Superior temporal gyrus (tissue), 1 donor: ENCODE measurements around the gene FBLN1.
"Not testable (repeated sequence)": the region's sequence is repeated elsewhere in the genome, so short reads cannot be mapped to it uniquely, and the experiment has no call there.

Experiments
- DNase-seq: peaks from one replicate; pipeline ENCODE4 v3.0.0-alpha.2; 2016; ENCODE audit errors: extremely low spot score

FBLN1 gene, protein sequence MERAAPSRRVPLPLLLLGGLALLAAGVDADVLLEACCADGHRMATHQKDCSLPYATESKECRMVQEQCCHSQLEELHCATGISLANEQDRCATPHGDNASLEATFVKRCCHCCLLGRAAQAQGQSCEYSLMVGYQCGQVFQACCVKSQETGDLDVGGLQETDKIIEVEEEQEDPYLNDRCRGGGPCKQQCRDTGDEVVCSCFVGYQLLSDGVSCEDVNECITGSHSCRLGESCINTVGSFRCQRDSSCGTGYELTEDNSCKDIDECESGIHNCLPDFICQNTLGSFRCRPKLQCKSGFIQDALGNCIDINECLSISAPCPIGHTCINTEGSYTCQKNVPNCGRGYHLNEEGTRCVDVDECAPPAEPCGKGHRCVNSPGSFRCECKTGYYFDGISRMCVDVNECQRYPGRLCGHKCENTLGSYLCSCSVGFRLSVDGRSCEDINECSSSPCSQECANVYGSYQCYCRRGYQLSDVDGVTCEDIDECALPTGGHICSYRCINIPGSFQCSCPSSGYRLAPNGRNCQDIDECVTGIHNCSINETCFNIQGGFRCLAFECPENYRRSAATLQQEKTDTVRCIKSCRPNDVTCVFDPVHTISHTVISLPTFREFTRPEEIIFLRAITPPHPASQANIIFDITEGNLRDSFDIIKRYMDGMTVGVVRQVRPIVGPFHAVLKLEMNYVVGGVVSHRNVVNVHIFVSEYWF

DNA sequence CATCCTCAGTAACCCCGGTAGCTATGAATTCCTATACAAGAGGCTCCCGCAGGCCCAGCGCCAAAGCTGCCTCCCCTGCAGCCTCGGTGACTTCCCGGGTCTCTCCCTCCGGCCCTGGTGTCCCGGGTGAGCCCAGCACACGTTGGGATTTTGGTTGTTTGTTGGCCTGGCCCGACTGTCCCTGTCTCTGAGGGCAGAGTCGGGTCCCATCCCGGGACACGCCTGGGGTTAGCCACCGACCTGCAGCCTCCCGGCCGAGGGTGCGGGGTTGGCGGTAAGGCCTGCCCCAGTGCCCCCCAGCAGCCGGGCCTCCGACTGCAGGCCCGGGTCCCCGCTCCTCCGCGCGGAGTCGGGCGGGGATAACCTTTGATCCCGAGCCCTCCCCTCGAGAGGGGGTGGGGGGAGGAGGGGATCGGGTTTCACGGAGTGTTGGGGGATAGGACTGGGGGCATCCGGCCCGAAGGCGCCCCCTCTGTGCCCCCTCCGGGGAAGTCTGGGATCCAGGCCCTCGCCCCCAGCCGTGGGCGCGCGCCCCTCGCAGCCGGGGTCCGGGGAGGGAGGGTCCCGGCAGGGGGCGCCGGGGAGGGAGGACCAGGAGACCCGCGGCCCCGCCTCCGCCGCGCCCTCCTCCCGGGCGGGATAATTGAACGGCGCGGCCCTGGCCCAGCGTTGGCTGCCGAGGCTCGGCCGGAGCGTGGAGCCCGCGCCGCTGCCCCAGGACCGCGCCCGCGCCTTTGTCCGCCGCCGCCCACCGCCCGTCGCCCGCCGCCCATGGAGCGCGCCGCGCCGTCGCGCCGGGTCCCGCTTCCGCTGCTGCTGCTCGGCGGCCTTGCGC, at the start of gene FBLN1:
Gene FBLN1, plus strand, starts transcription at position 669 of the 835 bp plus-strand sequence. Its CDS starts 103 bp downstream, at position 772.
- no peak for DNase-seq

DNA sequence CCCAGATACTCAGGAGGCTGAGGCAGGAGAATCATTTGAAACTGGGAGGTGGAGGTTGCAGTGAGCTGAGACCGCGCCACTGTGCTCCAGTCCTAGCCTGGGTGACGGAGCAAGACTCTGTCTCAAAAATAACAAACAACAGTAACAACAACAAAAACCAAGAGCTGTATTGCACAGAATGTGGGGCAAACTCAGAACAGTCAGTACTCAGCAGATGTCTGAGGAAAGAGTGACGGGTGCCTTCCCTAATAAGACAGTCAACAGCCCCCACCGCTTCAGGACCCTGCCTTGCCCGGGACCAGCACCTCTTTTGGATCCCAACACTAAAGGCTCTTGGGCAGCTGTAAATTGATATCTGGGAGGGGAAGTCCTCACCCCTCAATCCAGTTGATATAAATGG, 48.9 kb upstream of the FBLN1 start:
- no peak for DNase-seq

DNA sequence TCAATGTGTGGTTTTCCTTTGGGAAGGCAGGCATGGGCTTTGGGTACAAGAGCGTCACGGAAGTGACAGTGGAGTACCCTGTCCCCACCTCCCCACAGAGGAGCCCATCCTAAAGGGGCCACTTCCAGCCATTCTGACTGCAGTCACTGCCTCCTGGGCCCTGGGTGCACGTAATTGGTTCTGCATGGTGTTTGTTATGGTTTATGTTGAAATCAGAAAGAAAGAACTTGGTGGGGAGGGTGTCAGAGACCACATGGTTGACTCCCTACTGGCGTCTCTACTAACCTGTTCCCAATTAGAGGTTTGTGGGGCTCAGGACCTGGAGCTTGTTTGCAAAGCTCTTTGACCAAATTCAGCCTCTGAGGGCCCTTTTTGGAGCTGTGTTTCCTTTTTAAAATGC, 48.4 kb upstream of the FBLN1 start:
- DNase-seq = no peak

DNA sequence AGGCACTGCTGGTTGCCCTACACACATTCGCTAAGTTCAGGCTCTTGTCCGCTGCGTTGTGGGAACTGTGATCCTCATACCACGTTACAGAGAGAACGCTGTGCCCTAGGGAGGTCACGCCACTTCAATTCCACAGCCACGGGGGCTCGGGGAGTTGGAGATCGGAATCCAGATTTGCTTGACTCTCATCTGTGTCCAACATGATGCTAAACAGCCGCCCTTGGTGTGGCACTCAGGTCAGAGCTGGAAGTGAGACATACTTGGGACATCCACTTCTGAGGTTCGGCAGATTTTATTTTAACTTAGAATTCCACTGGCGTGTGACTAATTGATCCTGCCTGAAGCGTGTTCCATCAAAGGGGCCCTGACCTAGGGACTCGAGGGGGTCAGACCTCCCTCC, 47.5 kb upstream of the FBLN1 start:
- DNase-seq = no peak

DNA sequence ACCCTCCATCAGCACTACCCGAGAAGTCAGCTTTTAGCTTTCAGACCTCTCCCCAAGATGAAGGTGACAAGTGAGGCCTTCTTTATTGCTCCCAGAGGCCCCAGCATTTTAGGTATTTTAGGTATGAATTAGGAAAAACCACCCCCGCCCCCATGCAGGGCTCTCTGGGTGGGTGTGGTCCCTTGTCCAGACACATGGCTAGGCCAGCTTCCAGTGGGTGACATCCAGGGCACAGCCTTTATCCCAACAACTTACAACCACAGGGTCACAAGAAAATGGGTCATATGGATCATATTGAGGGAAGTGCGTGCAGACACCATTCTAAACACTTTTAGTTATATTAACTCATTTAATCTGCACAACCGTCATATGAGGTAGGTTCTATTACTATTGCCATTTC, 47.1 kb upstream of the FBLN1 start:
- no peak for DNase-seq

DNA sequence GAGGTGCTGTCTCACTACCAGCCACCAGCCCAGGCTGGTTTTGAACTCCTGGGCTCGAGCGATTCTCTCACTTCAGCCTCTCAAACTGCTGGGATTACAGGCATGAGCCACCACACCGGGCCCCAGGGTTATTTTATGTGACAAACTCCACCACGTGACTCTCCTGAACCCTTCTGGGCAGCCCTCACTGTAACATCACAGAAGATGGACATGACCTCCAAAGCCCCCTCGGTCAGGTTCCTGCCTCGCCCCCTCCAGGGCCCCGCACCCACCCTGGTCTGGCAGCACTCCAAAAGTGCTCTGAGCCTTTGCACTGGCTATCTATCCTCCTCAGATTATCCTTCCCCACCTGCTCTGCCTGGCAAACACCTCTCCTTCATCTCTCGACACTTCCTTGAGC, 45.9 kb upstream of the FBLN1 start:
- no peak for DNase-seq

DNA sequence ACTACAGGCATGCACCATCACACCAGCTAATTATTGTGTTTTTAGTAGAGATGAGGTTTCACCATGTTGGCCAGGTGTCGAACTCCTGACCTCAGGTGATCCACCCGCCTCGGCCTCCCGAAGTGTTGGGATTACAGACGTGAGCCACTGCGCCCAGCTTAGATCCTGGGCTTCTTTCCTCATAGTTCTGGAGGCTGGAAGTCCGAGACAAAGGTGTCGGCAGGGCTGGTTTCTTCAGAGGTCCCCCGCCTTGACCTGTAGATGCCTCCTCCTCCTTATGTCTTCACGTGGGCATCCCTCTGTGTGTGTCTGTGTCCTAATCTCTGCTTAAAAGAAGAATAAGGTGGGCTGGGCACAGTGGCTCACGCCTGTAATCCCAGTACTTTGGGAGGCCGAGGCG, 44.2 kb upstream of the FBLN1 start:
- no peak for DNase-seq

DNA sequence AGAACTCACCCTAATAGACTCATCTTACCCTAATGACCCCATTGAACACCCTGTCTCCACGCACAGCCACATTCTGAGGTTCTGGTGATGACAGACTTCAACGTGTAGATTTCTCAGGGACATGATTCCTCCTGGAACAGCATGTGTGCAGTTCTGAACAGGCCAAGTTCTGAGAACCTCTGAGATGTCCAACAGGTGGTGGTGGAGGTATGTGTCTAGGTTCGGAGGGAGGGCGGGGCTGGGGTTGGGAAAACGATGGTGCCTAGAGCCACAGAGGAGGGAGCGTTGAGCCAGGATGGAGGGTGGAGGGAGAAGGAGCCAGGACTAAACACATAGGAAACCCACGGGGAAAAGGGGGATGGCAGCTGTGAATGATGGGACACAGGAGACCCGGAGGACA, 43.4 kb upstream of the FBLN1 start:
- no peak for DNase-seq

DNA sequence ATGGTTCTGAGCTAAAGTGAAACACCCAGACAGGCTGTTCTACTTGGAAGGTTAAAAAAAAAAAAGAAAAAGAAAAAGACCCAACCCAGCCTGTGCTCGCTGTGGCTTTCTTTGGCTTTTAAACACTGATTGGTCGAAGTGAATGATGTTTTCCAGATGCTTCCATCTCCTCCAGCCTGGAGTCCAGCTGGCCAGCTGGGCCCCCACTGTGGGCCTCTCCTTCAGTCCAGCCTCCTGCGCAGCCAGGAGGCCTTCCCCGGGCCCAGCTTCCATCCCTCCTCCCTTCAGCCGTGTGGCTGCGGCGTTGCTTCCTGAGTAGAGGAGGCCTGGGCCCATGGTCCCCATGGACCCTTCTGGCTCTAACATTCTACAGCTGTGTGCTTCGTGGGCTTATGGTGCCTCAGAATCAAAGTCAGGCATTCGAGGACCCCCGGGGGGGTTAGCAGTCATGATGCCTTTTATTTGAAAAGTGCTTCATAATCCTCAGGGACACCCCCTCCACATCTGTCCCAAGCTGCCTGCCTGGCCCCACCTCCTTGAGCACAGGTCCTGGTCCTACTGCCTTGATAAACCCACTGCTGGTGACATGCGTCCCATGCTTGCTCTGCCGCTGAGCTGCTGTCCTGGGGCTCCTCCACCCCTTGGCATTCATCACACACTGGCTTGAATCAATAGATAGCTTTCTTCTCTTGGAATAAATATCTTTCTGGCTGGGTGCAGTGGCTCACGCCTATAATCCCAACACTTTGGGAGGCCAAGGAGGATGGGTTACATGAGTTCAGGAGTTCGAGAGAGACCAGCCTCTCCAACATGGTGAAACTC, 42.2 kb upstream of the FBLN1 start:
- DNase-seq = no peak

DNA sequence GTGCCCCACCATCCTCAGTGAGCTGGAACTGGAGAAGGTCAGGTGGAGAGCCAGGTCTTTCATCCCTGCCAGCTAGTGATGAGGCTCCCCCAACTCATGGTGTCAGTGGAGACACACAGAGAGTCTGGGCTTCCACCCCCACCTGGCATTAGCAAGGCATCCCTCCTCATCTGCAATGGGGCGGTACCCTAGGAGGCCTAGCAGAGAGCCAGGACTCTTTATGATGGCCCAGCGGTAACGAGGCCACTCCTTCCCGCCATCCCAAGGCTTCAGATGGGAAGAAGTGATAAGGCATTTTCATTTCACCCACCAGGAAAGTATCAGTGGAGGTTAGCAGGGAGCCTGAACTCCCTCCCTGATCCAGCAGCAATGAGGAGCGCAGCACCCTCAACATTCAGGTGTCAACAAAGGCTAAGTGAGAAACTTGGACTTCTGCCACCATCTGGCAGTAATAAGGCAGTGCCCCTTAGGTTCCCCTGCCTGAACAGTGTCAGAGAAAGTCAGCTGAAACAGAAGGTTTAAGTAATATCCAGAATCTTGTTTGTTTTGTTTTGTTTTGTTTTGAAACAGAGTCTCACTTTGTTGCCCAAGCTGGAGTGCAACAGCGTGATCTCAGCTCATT, 40.5 kb upstream of the FBLN1 start:
- DNase-seq = no peak

DNA sequence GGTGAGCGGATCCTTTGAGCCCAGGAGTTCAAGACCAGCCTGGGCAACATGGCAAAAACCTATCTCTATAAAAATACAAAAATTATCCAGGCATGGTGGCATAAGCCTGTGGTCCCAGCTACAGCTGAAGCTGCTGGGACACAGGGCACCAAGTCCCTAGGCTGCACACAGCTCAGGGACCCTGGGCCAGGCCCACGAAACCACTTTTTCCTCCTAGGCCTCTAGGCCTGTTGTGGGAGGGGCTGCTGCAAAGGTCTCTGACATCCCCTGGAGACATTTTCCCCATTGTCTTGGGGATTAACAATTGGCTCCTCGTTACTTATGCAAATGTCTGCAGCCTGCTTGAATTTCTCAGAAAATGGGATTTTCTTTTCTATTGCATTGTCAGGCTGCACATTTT, 39.0 kb upstream of the FBLN1 start:
- DNase-seq = not testable (repeated sequence)

DNA sequence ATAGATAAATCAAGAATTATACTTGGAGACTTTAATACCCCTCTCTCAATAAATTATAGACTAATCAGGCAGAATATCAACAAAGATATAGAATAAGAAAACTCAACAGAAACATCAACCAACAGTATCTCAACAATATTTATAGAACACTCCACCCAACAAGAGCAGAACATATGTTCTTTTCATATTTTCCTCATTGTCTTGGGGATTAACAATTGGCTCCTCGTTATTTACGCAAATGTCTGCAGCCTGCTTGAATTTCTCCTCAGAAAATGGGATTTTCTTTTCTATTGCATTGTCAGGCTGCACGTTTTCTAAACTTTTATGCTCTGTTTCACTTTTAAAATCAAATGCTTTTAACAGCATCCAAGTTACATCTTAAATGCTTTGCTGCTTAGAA, 37.0 kb upstream of the FBLN1 start:
- DNase-seq = no peak

DNA sequence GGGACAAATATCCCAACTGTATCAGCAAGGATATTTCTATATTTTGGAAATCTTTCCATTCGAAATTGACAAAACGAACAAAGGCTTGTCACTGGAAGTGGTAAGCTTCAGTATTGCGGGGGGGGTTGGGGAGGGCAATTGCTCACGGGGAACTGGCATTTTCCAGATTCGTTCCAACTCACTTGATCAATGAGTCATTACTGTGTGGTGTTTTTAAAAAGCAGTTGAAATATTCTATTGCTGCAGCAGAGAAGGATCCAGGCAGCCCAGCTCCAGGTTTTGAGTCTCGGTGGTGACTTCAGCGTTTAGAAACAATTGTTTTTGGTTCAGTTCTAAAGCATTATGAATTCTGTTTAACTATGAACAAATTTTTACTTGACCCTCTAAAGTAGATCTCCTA, 33.8 kb upstream of the FBLN1 start:
- no peak for DNase-seq

DNA sequence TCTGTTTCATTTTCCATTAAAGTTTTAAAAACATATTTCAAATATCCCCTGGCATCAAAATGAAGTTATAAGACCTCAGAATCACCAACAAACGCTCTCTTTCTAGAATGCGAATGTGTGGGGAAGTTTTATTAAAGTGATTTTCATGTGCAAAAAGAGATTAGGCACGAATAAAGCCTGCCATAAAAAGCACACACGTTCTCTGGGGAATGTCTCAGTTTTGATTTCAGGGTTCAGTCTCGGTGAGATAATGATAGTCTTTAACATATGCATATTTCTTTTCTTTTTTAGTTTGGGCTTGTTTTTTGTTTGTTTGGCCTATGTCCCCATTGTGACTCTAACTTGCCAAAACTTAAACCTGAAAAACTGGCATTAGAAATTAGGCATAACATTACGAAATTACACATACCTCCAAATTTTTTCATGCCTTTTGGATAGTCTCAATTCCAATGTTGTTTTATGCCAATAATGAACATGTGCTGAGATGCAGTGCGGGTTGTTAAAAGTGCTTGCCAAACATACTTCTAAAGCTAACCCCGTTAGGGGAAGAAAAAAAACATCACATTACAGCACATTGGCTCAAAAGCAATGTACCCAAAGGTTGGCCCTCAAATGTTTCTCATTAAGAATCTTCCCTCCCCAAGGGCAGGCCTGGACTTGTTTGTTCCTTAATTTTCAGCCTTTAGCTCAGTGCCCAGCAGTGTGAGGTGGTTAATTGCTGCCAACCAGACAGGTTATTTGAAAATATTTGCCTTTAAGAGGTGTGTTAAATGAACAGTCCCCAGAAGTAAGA, 33.2 kb upstream of the FBLN1 start:
- no peak for DNase-seq

DNA sequence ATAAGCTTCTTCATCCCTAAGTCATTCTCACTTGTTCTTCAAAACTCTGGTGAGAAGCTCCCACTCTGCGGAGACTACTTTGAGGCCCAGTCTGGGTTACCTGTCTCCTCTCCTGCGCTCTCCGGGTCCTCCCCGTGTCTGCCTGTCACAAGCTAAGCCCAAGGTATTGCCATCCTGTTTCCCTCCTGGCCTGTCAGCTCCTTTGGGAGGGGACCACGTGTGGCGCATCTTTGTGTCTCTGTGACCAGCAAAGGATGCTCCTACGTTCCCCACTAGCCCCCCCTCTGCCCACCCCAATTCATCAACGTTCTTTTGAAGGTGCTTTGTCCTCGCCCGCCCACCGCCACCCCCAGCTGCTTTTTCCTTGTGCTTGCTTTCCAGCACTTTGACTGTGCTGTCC, 31.8 kb upstream of the FBLN1 start:
- no peak for DNase-seq

DNA sequence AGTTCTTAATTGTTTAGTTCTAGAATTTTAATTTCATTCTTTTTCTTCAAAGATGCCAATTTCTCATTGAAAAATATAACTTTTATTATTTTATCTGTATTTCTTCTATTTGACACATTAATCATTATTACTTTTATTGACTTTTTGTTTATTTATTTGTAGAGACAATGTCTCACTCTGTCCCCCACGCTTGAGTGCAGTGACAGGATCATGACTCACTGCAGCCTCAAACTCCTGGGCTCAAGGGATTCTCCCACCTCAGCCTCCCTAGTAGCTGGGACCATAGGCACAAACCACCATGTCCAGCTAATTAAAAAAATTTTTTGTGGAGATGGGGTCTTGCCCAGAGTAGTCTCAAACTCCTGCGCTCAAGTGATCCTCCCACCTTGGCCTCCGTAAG, 30.3 kb upstream of the FBLN1 start:
- no peak for DNase-seq

DNA sequence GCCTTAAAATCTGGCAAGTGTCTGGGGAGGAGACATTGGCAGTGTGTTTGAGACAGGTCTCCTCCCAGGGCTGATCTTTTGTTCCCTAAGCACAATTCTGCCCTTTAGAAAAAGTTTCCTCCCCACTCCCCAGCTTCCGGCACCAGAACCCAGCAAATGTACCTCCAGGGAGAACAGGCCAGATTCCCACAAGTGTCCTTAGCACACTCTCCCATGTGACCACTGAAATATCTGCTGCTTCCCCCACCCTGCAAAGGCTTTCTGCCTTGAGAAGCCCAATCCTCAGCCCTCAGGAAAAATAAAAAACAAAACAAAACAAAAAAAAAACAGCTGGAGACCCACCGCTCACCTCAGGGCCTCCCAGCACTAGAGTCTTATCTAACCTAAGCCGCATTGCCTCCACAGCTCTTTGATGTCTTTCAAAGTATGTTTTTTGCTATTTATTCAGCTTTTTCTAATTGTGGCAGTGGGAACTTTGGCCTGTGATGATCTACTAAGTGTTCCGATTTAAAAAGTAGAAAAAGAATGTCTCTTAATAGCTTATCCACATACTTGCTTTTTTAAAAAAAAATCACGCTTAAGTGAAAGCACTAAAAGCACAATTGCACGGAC, 29.0 kb upstream of the FBLN1 start:
- no peak for DNase-seq

DNA sequence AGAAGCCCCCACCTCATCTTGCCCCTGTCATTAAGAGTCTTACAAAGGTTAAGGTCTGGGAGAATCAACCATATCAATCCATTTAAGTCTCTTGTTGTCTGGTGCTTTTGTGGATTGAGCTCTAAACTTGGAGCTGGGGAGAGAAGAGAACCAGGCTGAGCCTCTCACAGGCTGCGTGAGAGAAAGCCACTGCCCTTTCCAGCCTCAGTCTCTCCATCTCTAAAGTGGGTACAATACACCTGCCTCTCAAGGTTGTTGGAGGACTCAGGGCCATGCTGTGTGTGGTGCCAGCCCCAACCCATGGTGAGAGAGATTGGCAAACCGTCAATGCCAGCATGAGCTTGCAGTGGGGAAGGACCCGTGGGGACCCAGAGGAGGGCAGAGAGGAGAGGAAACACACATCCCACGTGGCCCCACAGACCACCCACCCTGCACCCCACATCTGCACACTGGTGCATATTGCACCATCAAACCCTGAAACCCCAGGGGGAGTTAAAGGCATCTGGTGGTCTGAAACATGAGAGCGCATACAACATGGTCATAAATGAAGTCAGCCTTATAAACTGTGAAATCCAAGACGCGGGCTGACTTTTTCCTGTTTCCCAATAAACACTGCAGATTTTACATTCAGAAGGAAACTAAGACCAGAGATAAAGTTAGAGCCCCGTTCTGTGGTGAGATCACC, 27.5 kb upstream of the FBLN1 start:
- no peak for DNase-seq

DNA sequence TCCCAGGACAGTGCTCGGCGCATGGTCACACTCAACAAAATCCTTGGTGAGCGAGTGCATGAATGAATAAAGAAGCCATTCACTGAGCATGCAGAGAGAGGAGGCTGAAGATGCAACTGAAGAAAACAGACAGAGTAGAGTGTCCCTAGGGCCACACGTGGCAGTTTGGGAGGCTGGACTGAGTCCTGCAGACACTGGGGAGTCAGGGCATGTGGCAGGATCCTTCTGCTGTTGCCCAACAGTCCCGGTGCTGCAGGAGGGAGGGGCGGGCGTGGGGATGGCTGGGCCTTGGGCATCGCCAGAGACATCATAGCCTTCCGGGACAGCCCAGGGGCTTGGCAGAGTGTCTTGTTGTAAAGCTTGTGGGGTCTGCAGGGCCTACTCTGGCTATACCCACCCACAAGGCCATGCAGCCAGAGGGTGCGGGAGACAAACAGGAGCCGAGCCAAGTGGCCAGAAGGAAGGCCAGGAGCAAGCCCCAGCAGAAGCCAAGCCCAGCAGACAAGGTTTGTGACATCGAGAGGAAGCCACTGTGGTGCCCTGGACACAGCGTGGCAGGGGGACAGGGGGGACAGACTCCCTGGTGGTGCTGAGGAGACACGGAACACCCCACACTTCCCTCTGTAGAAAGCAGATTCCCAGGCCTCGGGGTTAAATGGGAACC, 26.7 kb upstream of the FBLN1 start:
- DNase-seq = no peak
